Mucosa of stomach (tissue), 1 donor: ENCODE results near the gene FCRLB.
A peak's percentile ranks its signal among the peaks of the same experiment; 100 is the strongest.
"Not testable (repeated sequence)": the region's sequence is repeated elsewhere in the genome, so short reads cannot be mapped to it uniquely, and the experiment has no call there.

Experiments used
- H3K27me3 ChIP-seq: one replicate; pipeline ENCODE4 v1.7.0; 2013; ENCODE audit warnings: mild to moderate bottlenecking, low read length; ENCODE audit not compliant: control insufficient read depth, insufficient read depth
- H3K36me3 ChIP-seq: one replicate; pipeline ENCODE4 v1.7.0; 2013; ENCODE audit warnings: low read length; ENCODE audit not compliant: control insufficient read depth, insufficient read depth
- H3K4me1 ChIP-seq: one replicate; pipeline ENCODE4 v1.7.0; 2013; ENCODE audit warnings: mild to moderate bottlenecking, low read length; ENCODE audit not compliant: control insufficient read depth, insufficient read depth
- H3K4me3 ChIP-seq: one replicate; pipeline ENCODE4 v1.7.0; 2013; ENCODE audit warnings: low read length
- H3K9ac ChIP-seq: one replicate; pipeline ENCODE4 v1.7.0; 2013; ENCODE audit warnings: mild to moderate bottlenecking, low read length, moderate library complexity
- H3K9me3 ChIP-seq: one replicate; pipeline ENCODE4 v1.7.0; 2013; ENCODE audit warnings: mild to moderate bottlenecking, low read length, moderate library complexity; ENCODE audit not compliant: control insufficient read depth
- donor health status: Pancreatic carcinoma.

The FCRLB gene

GRCh38 chr1:161766102-161766981 lies 45.0 kb downstream of the FCRLB start, which contains the start of gene ATF6:
TSS of gene ATF6 (plus strand) at chr1:161766320. CDS start at chr1:161766361, 41 bp downstream.
- Histone ChIP-seq H3K4me3 (peak within 1 kb of the TSS; percentile 100), H3K27me3 (no peaks in the 10 kb centered on the region), H3K9me3 (no peaks in the 10 kb centered on the region)

GRCh38 chr1:161768461-161768860 lies 47.1 kb downstream of the FCRLB start:
- no peaks in the 10 kb centered on the region for H3K36me3 ChIP-seq
- no peak overlapping the region for H3K9ac ChIP-seq
- peaks cover 7% of the 10 kb centered on the region for H3K4me1 ChIP-seq
- no peak overlapping the region for H3K4me3 ChIP-seq
- H3K9me3 ChIP-seq = no peaks in the 10 kb centered on the region
- H3K27me3 ChIP-seq = no peaks in the 10 kb centered on the region

More at GRCh38 chr1:161766102-161766981, 45.0 kb downstream of the FCRLB start, which contains the start of gene ATF6:
- peaks cover 7% of the 10 kb centered on the region for H3K4me1 ChIP-seq
- peak within 1 kb of the TSS; percentile 99 for H3K9ac ChIP-seq
- no peaks in the 10 kb centered on the region for H3K36me3 ChIP-seq

GRCh38 chr1:161768986-161769672 lies 47.8 kb downstream of the FCRLB start:
- Histone ChIP-seq H3K4me3 (no peak overlapping the region), H3K27me3 (no peaks in the 10 kb centered on the region), H3K9ac (no peak overlapping the region), H3K9me3 (no peaks in the 10 kb centered on the region), H3K36me3 (no peaks in the 10 kb centered on the region), H3K4me1 (peaks cover 7% of the 10 kb centered on the region)

- H3K4me3 ChIP-seq, H3K27me3 ChIP-seq, H3K36me3 ChIP-seq, H3K9me3 ChIP-seq, H3K4me1 ChIP-seq, H3K9ac ChIP-seq: not testable (repeated sequence)
Measured at GRCh38 chr1:161769673-161770045, 48.3 kb downstream of the FCRLB start.

- Histone ChIP-seq H3K9me3 (no peaks in the 10 kb centered on the region), H3K36me3 (no peaks in the 10 kb centered on the region), H3K4me3 (no peak overlapping the region), H3K27me3 (no peaks in the 10 kb centered on the region), H3K4me1 (peaks cover 7% of the 10 kb centered on the region), H3K9ac (no peak overlapping the region)
Measured at GRCh38 chr1:161770250-161770649, 48.9 kb downstream of the FCRLB start.

- Histone ChIP-seq H3K9me3 (no peaks in the 10 kb centered on the region), H3K4me3 (no peak overlapping the region), H3K4me1 (peaks cover 7% of the 10 kb centered on the region), H3K36me3 (no peaks in the 10 kb centered on the region), H3K9ac (no peak overlapping the region), H3K27me3 (no peaks in the 10 kb centered on the region)
Measured at GRCh38 chr1:161771161-161771560, 49.8 kb downstream of the FCRLB start.

GRCh38 chr1:161771973-161772372 lies 50.6 kb downstream of the FCRLB start:
- Histone ChIP-seq H3K27me3 (no peaks in the 10 kb centered on the region), H3K36me3 (no peaks in the 10 kb centered on the region), H3K4me3 (no peak overlapping the region), H3K4me1 (peaks cover 3% of the 10 kb centered on the region), H3K9me3 (no peaks in the 10 kb centered on the region), H3K9ac (no peak overlapping the region)

GRCh38 chr1:161772397-161772796 lies 51.1 kb downstream of the FCRLB start:
- Histone ChIP-seq H3K9me3 (no peaks in the 10 kb centered on the region), H3K4me1 (no peaks in the 10 kb centered on the region), H3K36me3 (no peaks in the 10 kb centered on the region), H3K27me3 (no peaks in the 10 kb centered on the region), H3K9ac (no peak overlapping the region), H3K4me3 (no peak overlapping the region)

GRCh38 chr1:161773791-161774190 lies 52.4 kb downstream of the FCRLB start:
- H3K36me3 ChIP-seq = no peaks in the 10 kb centered on the region
- no peak overlapping the region for H3K4me3 ChIP-seq
- H3K4me1 ChIP-seq = no peaks in the 10 kb centered on the region
- no peaks in the 10 kb centered on the region for H3K27me3 ChIP-seq
- H3K9ac ChIP-seq = no peak overlapping the region
- H3K9me3 ChIP-seq = no peaks in the 10 kb centered on the region

- Histone ChIP-seq H3K36me3 (no peaks in the 10 kb centered on the region), H3K27me3 (no peaks in the 10 kb centered on the region), H3K4me1 (no peaks in the 10 kb centered on the region), H3K9ac (no peak overlapping the region), H3K4me3 (no peak overlapping the region), H3K9me3 (no peaks in the 10 kb centered on the region)
Measured at GRCh38 chr1:161777261-161777660, 55.9 kb downstream of the FCRLB start.
